ENCODE data around the gene VPS26C. TPM values are rescaled to one million over a fixed set of nuclear protein-coding genes. Genes with fewer than 3 reads are reported as not detected.

VPS26C gene
- total and polyA plus RNA-seq, 2 of the 13 experiments (the other 11 are each of a cell fraction or from before 2014, with no cell fraction given) = 30.3 to 39.7 TPM

- TF ChIP-seq ZNF160 (CRISPR knock-in tag; IDR thresholded peaks at IDR 0.05) (no peak), ZGPAT (CRISPR knock-in tag; IDR thresholded peaks at IDR 0.05) (no peak), ZNF414 (CRISPR knock-in tag; IDR thresholded peaks at IDR 0.05) (no peak), HMG20A (CRISPR knock-in tag; IDR thresholded peaks at IDR 0.05; ENCODE audit: borderline replicate concordance) (0 out of 2 replicates have a peak, but pooled peaks have one; percentile 17), KAT8 (CRISPR knock-in tag; IDR thresholded peaks at IDR 0.05) (no peak), ZNF20 (CRISPR knock-in tag; IDR thresholded peaks at IDR 0.05) (peak; percentile 33; the same call in 1 of the 2 replicates), MED1 (CRISPR knock-in tag; IDR thresholded peaks at IDR 0.05) (0 out of 2 replicates have a peak, but pooled peaks have one; percentile 7), ZBTB21 (CRISPR knock-in tag; IDR thresholded peaks at IDR 0.05) (no peak), CCDC6 (CRISPR knock-in tag; IDR thresholded peaks at IDR 0.05) (no peak; the same call in 1 of the 2 replicates), MAFG (CRISPR knock-in tag; IDR thresholded peaks at IDR 0.05) (0 out of 2 replicates have a peak, but pooled peaks have one; percentile 40), TGIF2 (CRISPR knock-in tag; IDR thresholded peaks at IDR 0.05) (peak; percentile 20; the same call in 1 of the 2 replicates), ELF1 (CRISPR knock-in tag; IDR thresholded peaks at IDR 0.05) (peak; percentile 59), SMAD9 (CRISPR knock-in tag; IDR thresholded peaks at IDR 0.05) (no peak), RCOR2 (CRISPR knock-in tag; IDR thresholded peaks at IDR 0.05) (no peak), TFE3 (CRISPR knock-in tag; IDR thresholded peaks at IDR 0.05) (no peak), PBX3 (CRISPR knock-in tag; IDR thresholded peaks at IDR 0.05; ENCODE audit: borderline replicate concordance) (no peak), THAP11 (CRISPR knock-in tag; IDR thresholded peaks at IDR 0.05) (no peak), KAT2B (IDR thresholded peaks at IDR 0.05; ENCODE audit: borderline replicate concordance, low read depth, low read length) (no peak), ZNF101 (CRISPR knock-in tag; IDR thresholded peaks at IDR 0.05; ENCODE audit: borderline replicate concordance, low read depth) (no peak), TCF7L2 (IDR thresholded peaks at IDR 0.05; ENCODE audit: low read depth, low read length) (no peak), CAMTA2 (CRISPR knock-in tag; IDR thresholded peaks at IDR 0.05; ENCODE audit: borderline replicate concordance) (0 out of 2 replicates have a peak, but pooled peaks have one; percentile 82), ZNF670 (CRISPR knock-in tag; IDR thresholded peaks at IDR 0.05; ENCODE audit: borderline replicate concordance) (no peak)
- TF ChIP-seq, protein P1, sequence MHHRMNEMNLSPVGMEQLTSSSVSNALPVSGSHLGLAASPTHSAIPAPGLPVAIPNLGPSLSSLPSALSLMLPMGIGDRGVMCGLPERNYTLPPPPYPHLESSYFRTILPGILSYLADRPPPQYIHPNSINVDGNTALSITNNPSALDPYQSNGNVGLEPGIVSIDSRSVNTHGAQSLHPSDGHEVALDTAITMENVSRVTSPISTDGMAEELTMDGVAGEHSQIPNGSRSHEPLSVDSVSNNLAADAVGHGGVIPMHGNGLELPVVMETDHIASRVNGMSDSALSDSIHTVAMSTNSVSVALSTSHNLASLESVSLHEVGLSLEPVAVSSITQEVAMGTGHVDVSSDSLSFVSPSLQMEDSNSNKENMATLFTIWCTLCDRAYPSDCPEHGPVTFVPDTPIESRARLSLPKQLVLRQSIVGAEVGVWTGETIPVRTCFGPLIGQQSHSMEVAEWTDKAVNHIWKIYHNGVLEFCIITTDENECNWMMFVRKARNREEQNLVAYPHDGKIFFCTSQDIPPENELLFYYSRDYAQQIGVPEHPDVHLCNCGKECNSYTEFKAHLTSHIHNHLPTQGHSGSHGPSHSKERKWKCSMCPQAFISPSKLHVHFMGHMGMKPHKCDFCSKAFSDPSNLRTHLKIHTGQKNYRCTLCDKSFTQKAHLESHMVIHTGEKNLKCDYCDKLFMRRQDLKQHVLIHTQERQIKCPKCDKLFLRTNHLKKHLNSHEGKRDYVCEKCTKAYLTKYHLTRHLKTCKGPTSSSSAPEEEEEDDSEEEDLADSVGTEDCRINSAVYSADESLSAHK (CRISPR knock-in tag; IDR thresholded peaks at IDR 0.05; ENCODE audit: borderline replicate concordance) = no peak
- TF ChIP-seq, protein P2, sequence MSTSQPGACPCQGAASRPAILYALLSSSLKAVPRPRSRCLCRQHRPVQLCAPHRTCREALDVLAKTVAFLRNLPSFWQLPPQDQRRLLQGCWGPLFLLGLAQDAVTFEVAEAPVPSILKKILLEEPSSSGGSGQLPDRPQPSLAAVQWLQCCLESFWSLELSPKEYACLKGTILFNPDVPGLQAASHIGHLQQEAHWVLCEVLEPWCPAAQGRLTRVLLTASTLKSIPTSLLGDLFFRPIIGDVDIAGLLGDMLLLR (CRISPR knock-in tag; IDR thresholded peaks at IDR 0.05) = no peak
Observed at GRCh38 chr21:37220433-37220980, 46.6 kb downstream of the VPS26C start (continued).

Data from HepG2 (cell line).